Mucosa of rectum (tissue), 2 donors: Measurements from ENCODE around the gene ELOVL1.
A peak's percentile ranks its signal among the peaks of the same experiment; 100 is the strongest.

Source experiments
- H3K27ac ChIP-seq, 2 donors: one replicate each; pipeline ENCODE4 v1.7.0; 2013; ENCODE audit warnings: inconsistent platforms in 2 of 2, low read depth in 2 of 2, low read length in 2 of 2
- H3K27me3 ChIP-seq, 2 donors: one replicate each; pipeline ENCODE4 v1.7.0; 2013; ENCODE audit warnings: low read length in 2 of 2; ENCODE audit not compliant: control insufficient read depth in 2 of 2, insufficient read depth in 2 of 2
- H3K36me3 ChIP-seq, 2 donors: one replicate each; pipeline ENCODE4 v1.7.0; 2013; ENCODE audit warnings: low read length in 2 of 2; ENCODE audit not compliant: control insufficient read depth in 2 of 2, insufficient read depth in 2 of 2
- H3K4me1 ChIP-seq, 2 donors: one replicate each; pipeline ENCODE4 v1.7.0; 2013; ENCODE audit warnings: low read length in 2 of 2, mild to moderate bottlenecking in 1 of 2; ENCODE audit not compliant: control insufficient read depth in 2 of 2, insufficient read depth in 2 of 2
- H3K4me3 ChIP-seq, 2 donors: one replicate each; pipeline ENCODE4 v1.7.0; 2013; ENCODE audit warnings: low read length in 2 of 2
- H3K9ac ChIP-seq, 2 donors: one replicate each; pipeline ENCODE4 v1.7.0; 2013; ENCODE audit warnings: low read length in 2 of 2, low read depth in 1 of 2, mild to moderate bottlenecking in 1 of 2
- H3K9me3 ChIP-seq, 2 donors: one replicate each; pipeline ENCODE4 v1.7.0; 2013; ENCODE audit warnings: low read length in 2 of 2; ENCODE audit not compliant: control insufficient read depth in 2 of 2
- donor health status: healthy.
- donor health status: Normal muscosa, but diverticular disease.

ELOVL1 gene

GRCh38 chr1:43358121-43358745 lies 9.6 kb downstream of the ELOVL1 start:
- Histone ChIP-seq H3K36me3 (peaks cover 9 to 26% of the 10 kb centered on the region in 2 donors), H3K4me1 (peaks cover 15 to 18% of the 10 kb centered on the region in 2 donors), H3K4me3 (peak overlapping the region; percentile 87 to 92), H3K9me3 (no peaks in the 10 kb centered on the region), H3K27me3 (no peaks in the 10 kb centered on the region), H3K9ac (peak overlapping the region; percentile 83 to 97), H3K27ac (peak overlapping the region; percentile 92 to 98)

- Histone ChIP-seq H3K27me3 (no peaks in the 10 kb centered on the region), H3K4me1 (peaks cover 15 to 18% of the 10 kb centered on the region in 2 donors), H3K4me3 (no peak overlapping the region), H3K9ac (no peak overlapping the region), H3K9me3 (no peaks in the 10 kb centered on the region), H3K36me3 (peaks cover 5 to 19% of the 10 kb centered on the region in 2 donors), H3K27ac (no peak overlapping the region)
These were observed 10.6 kb downstream of the ELOVL1 start for GRCh38 chr1:43357251-43357650.

GRCh38 chr1:43354936-43355335 lies 12.9 kb downstream of the ELOVL1 start:
- Histone ChIP-seq H3K36me3 (no peaks in the 10 kb centered on the region), H3K9ac (no peak overlapping the region), H3K4me3 (no peak overlapping the region), H3K27ac (no peak overlapping the region), H3K4me1 (peaks cover 10 to 15% of the 10 kb centered on the region in 2 donors), H3K9me3 (no peaks in the 10 kb centered on the region), H3K27me3 (no peaks in the 10 kb centered on the region)

GRCh38 chr1:43354471-43354870 lies 13.3 kb downstream of the ELOVL1 start:
- no peak overlapping the region for H3K27ac ChIP-seq
- no peaks in the 10 kb centered on the region for H3K9me3 ChIP-seq
- no peak overlapping the region for H3K4me3 ChIP-seq
- peaks cover 14 to 15% of the 10 kb centered on the region in 2 donors for H3K4me1 ChIP-seq
- no peak overlapping the region for H3K9ac ChIP-seq
- H3K27me3 ChIP-seq: no peaks in the 10 kb centered on the region
- no peaks in the 10 kb centered on the region for H3K36me3 ChIP-seq

GRCh38 chr1:43352881-43353280 lies 14.9 kb downstream of the ELOVL1 start:
- no peaks in the 10 kb centered on the region for H3K36me3 ChIP-seq
- H3K27ac ChIP-seq: no peak overlapping the region
- H3K27me3 ChIP-seq: no peaks in the 10 kb centered on the region
- peaks cover 17 to 18% of the 10 kb centered on the region in 2 donors for H3K4me1 ChIP-seq
- H3K9me3 ChIP-seq: no peaks in the 10 kb centered on the region
- no peak overlapping the region for H3K4me3 ChIP-seq
- H3K9ac ChIP-seq: no peak overlapping the region

- Histone ChIP-seq H3K4me3 (no peak overlapping the region), H3K36me3 (no peaks in the 10 kb centered on the region), H3K27ac (peak overlapping the region in 1 of 2 donors; percentile 30)
These were observed 15.5 kb downstream of the ELOVL1 start for GRCh38 chr1:43352351-43352705.

GRCh38 chr1:43351421-43352350 lies 16.1 kb downstream of the ELOVL1 start:
- no peaks in the 10 kb centered on the region for H3K9me3 ChIP-seq
- no peaks in the 10 kb centered on the region for H3K36me3 ChIP-seq
- no peaks in the 10 kb centered on the region for H3K27me3 ChIP-seq
- no peak overlapping the region for H3K4me3 ChIP-seq
- peaks cover 16% of the 10 kb centered on the region in 2 donors for H3K4me1 ChIP-seq
- no peak overlapping the region for H3K9ac ChIP-seq
- H3K27ac ChIP-seq: peak overlapping the region in 1 of 2 donors; percentile 30

More at GRCh38 chr1:43352351-43352705, 15.5 kb downstream of the ELOVL1 start:
- Histone ChIP-seq H3K9me3 (no peaks in the 10 kb centered on the region), H3K4me1 (peaks cover 16% of the 10 kb centered on the region in 2 donors), H3K9ac (no peak overlapping the region), H3K27me3 (no peaks in the 10 kb centered on the region)

GRCh38 chr1:43350976-43351375 lies 16.8 kb downstream of the ELOVL1 start:
- peaks cover 16% of the 10 kb centered on the region in 2 donors for H3K4me1 ChIP-seq
- H3K27me3 ChIP-seq: no peaks in the 10 kb centered on the region
- no peak overlapping the region for H3K4me3 ChIP-seq
- H3K27ac ChIP-seq: no peak overlapping the region
- H3K36me3 ChIP-seq: no peaks in the 10 kb centered on the region
- no peak overlapping the region for H3K9ac ChIP-seq
- no peaks in the 10 kb centered on the region for H3K9me3 ChIP-seq

GRCh38 chr1:43349594-43350306 lies 18.1 kb downstream of the ELOVL1 start:
- Histone ChIP-seq H3K9me3 (no peaks in the 10 kb centered on the region), H3K4me3 (peak overlapping the region; percentile 67 to 78), H3K9ac (peak overlapping the region; percentile 88), H3K4me1 (peaks cover 16 to 22% of the 10 kb centered on the region in 2 donors), H3K27me3 (no peaks in the 10 kb centered on the region), H3K36me3 (no peaks in the 10 kb centered on the region), H3K27ac (peak overlapping the region; percentile 99)
